ENCODE results near the gene ABL2. TPM values are rescaled to one million over a fixed set of nuclear protein-coding genes. Genes with fewer than 3 reads are reported as not detected.

The ABL2 gene
- total RNA-seq, 2 donors from 2014 or later, result 37.2 to 63.5 TPM

- intact Hi-C loops (cut with DNase I), result no loop called here
- no peak for DNase-seq (ENCODE audit: low spot score)
These were observed 120.8 kb downstream of the ABL2 start for GRCh38 chr1:179108644-179109043.

- intact Hi-C loops (cut with DNase I), result no loop called here
- no peak for DNase-seq (ENCODE audit: low spot score)
These were observed 121.5 kb downstream of the ABL2 start for GRCh38 chr1:179107706-179108629.

GRCh38 chr1:179105393-179105792 is 124.1 kb downstream of the ABL2 start:
- intact Hi-C loops (cut with DNase I), result no loop called here
- DNase-seq (ENCODE audit: low spot score), result no peak

- DNase-seq (ENCODE audit: low spot score), result no peak
- intact Hi-C loops (cut with DNase I), result no loop called here
These were observed 124.7 kb downstream of the ABL2 start for GRCh38 chr1:179104611-179105250.

- no peak for DNase-seq (ENCODE audit: low spot score)
- intact Hi-C loops (cut with DNase I), result no loop called here
These were observed 125.5 kb downstream of the ABL2 start for GRCh38 chr1:179103999-179104398.

GRCh38 chr1:179101566-179101965 is 127.9 kb downstream of the ABL2 start:
- intact Hi-C loops (cut with DNase I), result no loop called here
- no peak for DNase-seq (ENCODE audit: low spot score)

GRCh38 chr1:179099891-179100290 is 129.6 kb downstream of the ABL2 start:
- DNase-seq (ENCODE audit: low spot score), result no peak
- intact Hi-C loops (cut with DNase I), result loop anchor here in 1 of 2 donors (5.0 kb wide), 1 partner anchor 647 kb away; no protein-coding TSS in a partner anchor

GRCh38 chr1:179095924-179096323 is 133.6 kb downstream of the ABL2 start:
- DNase-seq (ENCODE audit: low spot score), result no peak
- intact Hi-C loops (cut with DNase I), result loop anchor here in 1 of 2 donors (5.0 kb wide), 1 partner anchor 651 kb away; no protein-coding TSS in a partner anchor

- DNase-seq (ENCODE audit: low spot score), result no peak
- intact Hi-C loops (cut with DNase I), result loop anchor here in 1 of 2 donors (5.0 kb wide), 1 partner anchor 652 kb away; no protein-coding TSS in a partner anchor
These were observed 134.1 kb downstream of the ABL2 start for GRCh38 chr1:179095377-179095776.

GRCh38 chr1:179094818-179095217 is 134.7 kb downstream of the ABL2 start:
- no peak for DNase-seq (ENCODE audit: low spot score)
- intact Hi-C loops (cut with DNase I), result loop anchor here in 1 of 2 donors (5.0 kb wide), 1 partner anchor 652 kb away; no protein-coding TSS in a partner anchor

GRCh38 chr1:179092896-179093461 is 136.5 kb downstream of the ABL2 start:
- no peak for DNase-seq (ENCODE audit: low spot score)
- intact Hi-C loops (cut with DNase I), result no loop called here

GRCh38 chr1:179091691-179092165 is 137.7 kb downstream of the ABL2 start:
- intact Hi-C loops (cut with DNase I), result no loop called here
- DNase-seq (ENCODE audit: low spot score), result no peak

- intact Hi-C loops (cut with DNase I), result no loop called here
- no peak for DNase-seq (ENCODE audit: low spot score)
These were observed 138.6 kb downstream of the ABL2 start for GRCh38 chr1:179090923-179091322.

GRCh38 chr1:179090522-179090921 is 139.0 kb downstream of the ABL2 start:
- intact Hi-C loops (cut with DNase I), result no loop called here

GRCh38 chr1:179089827-179090482 is 139.5 kb downstream of the ABL2 start:
- intact Hi-C loops (cut with DNase I), result no loop called here
- no peak for DNase-seq (ENCODE audit: low spot score)

More at GRCh38 chr1:179090522-179090921, 139.0 kb downstream of the ABL2 start:
- no peak for DNase-seq (ENCODE audit: low spot score)

- no peak for DNase-seq (ENCODE audit: low spot score)
- intact Hi-C loops (cut with DNase I), result no loop called here
These were observed 141.8 kb downstream of the ABL2 start for GRCh38 chr1:179087665-179088064.

- intact Hi-C loops (cut with DNase I), result loop anchor here in 1 of 2 donors (5.0 kb wide), 1 partner anchor 284 kb away; the partner anchor contains the start of gene AXDND1
- no peak for DNase-seq (ENCODE audit: low spot score)
These were observed 145.9 kb downstream of the ABL2 start for GRCh38 chr1:179083533-179083932.

- intact Hi-C loops (cut with DNase I), result loop anchor here in 1 of 2 donors (5.0 kb wide), 1 partner anchor 284 kb away; the partner anchor contains the start of gene AXDND1
These were observed 146.5 kb downstream of the ABL2 start for GRCh38 chr1:179082999-179083335.

GRCh38 chr1:179082333-179082998 is 147.0 kb downstream of the ABL2 start:
- DNase-seq (ENCODE audit: low spot score), result peak; percentile 84

More at GRCh38 chr1:179082999-179083335, 146.5 kb downstream of the ABL2 start:
- DNase-seq (ENCODE audit: low spot score), result no peak

More at GRCh38 chr1:179082333-179082998, 147.0 kb downstream of the ABL2 start:
- intact Hi-C loops (cut with DNase I), result loop anchor here in 1 of 2 donors (5.0 kb wide), 1 partner anchor 285 kb away; the partner anchor contains the start of gene AXDND1

Data from posterior vena cava (tissue), 2 donors.